Fibroblast of mammary gland (primary cell): ENCODE measurements around the gene LGALS3.

Experiments used
- DNase-seq: peaks from one replicate; pipeline ENCODE4 v3.0.0-alpha.2; 2010; ENCODE audit warnings: low read depth
- H3K4me3 ChIP-seq: 2 replicates; pipeline ENCODE4 v1.5.1; 2011; ENCODE audit warnings: low read depth, mild to moderate bottlenecking, low read length, moderate library complexity; ENCODE audit not compliant: control insufficient read depth
- TF ChIP-seq, protein P1 (sequence below): conservative IDR thresholded peaks from 2 replicates; pipeline ENCODE4 v1.5.1; 2011; ENCODE audit warnings: low read depth, low read length, inconsistent platforms; ENCODE audit not compliant: control insufficient read depth, insufficient read depth

LGALS3 gene

DNA sequence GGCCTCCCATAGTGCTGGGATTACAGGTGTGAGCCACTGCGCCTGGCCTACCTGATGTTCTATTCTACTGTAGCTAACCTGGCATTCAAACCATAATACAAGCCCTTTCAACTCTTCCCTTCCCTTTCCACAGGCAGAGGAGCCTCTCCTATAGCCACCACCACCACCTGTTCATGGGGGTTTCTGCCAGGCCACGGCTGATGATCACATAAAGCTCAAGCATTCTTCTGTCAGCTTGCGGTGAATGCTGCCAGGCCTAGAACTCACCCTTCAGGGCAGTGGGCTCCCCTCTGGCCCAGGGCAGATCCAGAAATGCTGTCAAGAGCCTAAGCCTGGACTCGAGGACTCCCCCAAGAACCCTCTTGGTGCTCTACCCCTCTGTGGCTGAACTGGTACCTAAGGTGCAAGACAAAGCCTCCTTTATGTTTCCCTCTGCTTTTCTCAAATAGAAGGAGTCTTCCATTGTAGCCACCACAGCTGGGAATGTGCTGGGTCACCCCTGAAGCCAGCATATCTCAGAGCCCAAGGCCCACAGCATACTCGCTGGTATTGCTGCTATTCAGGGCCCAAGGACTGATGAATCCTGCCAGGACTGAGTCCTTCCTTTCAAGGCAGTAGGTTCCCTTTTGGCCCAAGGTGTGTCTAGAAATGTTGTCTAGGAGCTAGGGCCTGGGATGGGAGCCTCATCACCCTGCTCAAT lies 65.8 kb downstream of the LGALS3 start:
- no peak for DNase-seq
- H3K4me3 ChIP-seq: no peak overlapping the region
- TF ChIP-seq, protein P1, sequence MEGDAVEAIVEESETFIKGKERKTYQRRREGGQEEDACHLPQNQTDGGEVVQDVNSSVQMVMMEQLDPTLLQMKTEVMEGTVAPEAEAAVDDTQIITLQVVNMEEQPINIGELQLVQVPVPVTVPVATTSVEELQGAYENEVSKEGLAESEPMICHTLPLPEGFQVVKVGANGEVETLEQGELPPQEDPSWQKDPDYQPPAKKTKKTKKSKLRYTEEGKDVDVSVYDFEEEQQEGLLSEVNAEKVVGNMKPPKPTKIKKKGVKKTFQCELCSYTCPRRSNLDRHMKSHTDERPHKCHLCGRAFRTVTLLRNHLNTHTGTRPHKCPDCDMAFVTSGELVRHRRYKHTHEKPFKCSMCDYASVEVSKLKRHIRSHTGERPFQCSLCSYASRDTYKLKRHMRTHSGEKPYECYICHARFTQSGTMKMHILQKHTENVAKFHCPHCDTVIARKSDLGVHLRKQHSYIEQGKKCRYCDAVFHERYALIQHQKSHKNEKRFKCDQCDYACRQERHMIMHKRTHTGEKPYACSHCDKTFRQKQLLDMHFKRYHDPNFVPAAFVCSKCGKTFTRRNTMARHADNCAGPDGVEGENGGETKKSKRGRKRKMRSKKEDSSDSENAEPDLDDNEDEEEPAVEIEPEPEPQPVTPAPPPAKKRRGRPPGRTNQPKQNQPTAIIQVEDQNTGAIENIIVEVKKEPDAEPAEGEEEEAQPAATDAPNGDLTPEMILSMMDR: no peak
